ENCODE measurements around the gene NES. TPM values are rescaled to one million over a fixed set of nuclear protein-coding genes. Genes with fewer than 3 reads are reported as not detected.
A peak's percentile ranks its signal among the peaks of the same experiment; 100 is the strongest.

Gene NES
- total RNA-seq, 4 donors from 2014 or later = 13.9 to 34.3 (median 23.9) TPM

- no peak for TF ChIP-seq POLR2AphosphoS5 (IDR thresholded peaks at IDR 0.05)
- TF ChIP-seq EP300 (IDR thresholded peaks at IDR 0.05) = no peak
- TF ChIP-seq POLR2A (IDR thresholded peaks at IDR 0.05) = no peak
- no peak for TF ChIP-seq CTCF (IDR thresholded peaks at IDR 0.05)
- Histone ChIP-seq H3K27me3 (peaks cover 89% of the 10 kb centered on the region), H3K9me3 (no peaks in the 10 kb centered on the region), H3K4me3 (peak overlapping the region in 1 of 2 donors; percentile 48), H3K4me1 (peaks cover 0 to 31% (median 22%) of the 10 kb centered on the region in 3 donors), H3K27ac (no peak overlapping the region), H3K36me3 (no peaks in the 10 kb centered on the region)
- 42 to 47% methylated on average over 4 of the region's 4 CpGs for WGBS, 2 donors (ENCODE audit: low coverage in 1 of 2)
- no peak for ATAC-seq
Measured at GRCh38 chr1:156626079-156626438, 51.1 kb downstream of the NES start.

GRCh38 chr1:156625436-156626078 is 51.6 kb downstream of the NES start:
- Histone ChIP-seq H3K27ac (peak overlapping the region in 1 of 4 donors; percentile 72), H3K9me3 (no peaks in the 10 kb centered on the region), H3K27me3 (peaks cover 84% of the 10 kb centered on the region), H3K4me3 (peak overlapping the region; percentile 5 to 48), H3K4me1 (peaks cover 0 to 31% (median 22%) of the 10 kb centered on the region in 3 donors), H3K36me3 (no peaks in the 10 kb centered on the region)
- TF ChIP-seq EP300 (IDR thresholded peaks at IDR 0.05) (no peak), POLR2AphosphoS5 (IDR thresholded peaks at IDR 0.05) (no peak), CTCF (IDR thresholded peaks at IDR 0.05) (peak; percentile 74 to 84 (median 78)), POLR2A (IDR thresholded peaks at IDR 0.05) (no peak)
- 0 to 3% methylated on average over 8 to 21 of the region's 45 CpGs for WGBS, 2 donors (ENCODE audit: low coverage in 1 of 2)
- ATAC-seq = peak; percentile 58

- no peaks in the 10 kb centered on the region for H3K9me3 ChIP-seq
- H3K36me3 ChIP-seq = no peaks in the 10 kb centered on the region
- peak overlapping the region in 2 of 4 donors; percentile 12 to 72 for H3K27ac ChIP-seq
- peaks cover 78% of the 10 kb centered on the region for H3K27me3 ChIP-seq
- no peak for ATAC-seq
- peak overlapping the region; percentile 8 to 48 for H3K4me3 ChIP-seq
- no peak for TF ChIP-seq POLR2AphosphoS5 (IDR thresholded peaks at IDR 0.05)
- TF ChIP-seq CTCF (IDR thresholded peaks at IDR 0.05) = no peak
- no peak for TF ChIP-seq EP300 (IDR thresholded peaks at IDR 0.05)
- TF ChIP-seq POLR2A (IDR thresholded peaks at IDR 0.05) = no peak
- H3K4me1 ChIP-seq = peaks cover 0 to 31% (median 22%) of the 10 kb centered on the region in 3 donors
- WGBS, 2 donors (ENCODE audit: low coverage in 1 of 2) = 2 to 4% methylated on average over 10 to 13 of the region's 55 CpGs
Measured at GRCh38 chr1:156624814-156625435, 52.3 kb downstream of the NES start.

GRCh38 chr1:156623946-156624813 is 53.0 kb downstream of the NES start:
- WGBS, 2 donors (ENCODE audit: low coverage in 1 of 2) = 0% methylated on average over 3 to 4 of the region's 87 CpGs
- no peaks in the 10 kb centered on the region for H3K36me3 ChIP-seq
- peak overlapping the region in 2 of 4 donors; percentile 12 to 72 for H3K27ac ChIP-seq
- peak overlapping the region; percentile 8 to 48 for H3K4me3 ChIP-seq
- ATAC-seq = peak; percentile 58
- H3K27me3 ChIP-seq = peaks cover 71% of the 10 kb centered on the region
- H3K4me1 ChIP-seq = peaks cover 0 to 31% (median 22%) of the 10 kb centered on the region in 3 donors
- no peaks in the 10 kb centered on the region for H3K9me3 ChIP-seq
- TF ChIP-seq CTCF (IDR thresholded peaks at IDR 0.05) (peak in 3 of 4 experiments; percentile 27 to 42 (median 37)), EP300 (IDR thresholded peaks at IDR 0.05) (no peak)
